ENCODE data around the gene CA5B.

- TF ChIP-seq CTCF (IDR thresholded peaks at IDR 0.05; ENCODE audit: low read depth, low read length, missing input control) = no peak
- no peak for TF ChIP-seq TAF1 (conservative IDR thresholded peaks at IDR 0.05)
- no peak for TF ChIP-seq EGR1 (IDR thresholded peaks at IDR 0.05; ENCODE audit: low read depth in 2 of 2)
- TF ChIP-seq REST (IDR thresholded peaks at IDR 0.05) = no peak
- TF ChIP-seq JUND (IDR thresholded peaks at IDR 0.05) = no peak
- no peak for TF ChIP-seq HNF4A (conservative IDR thresholded peaks at IDR 0.05)
- TF ChIP-seq YY1 (IDR thresholded peaks at IDR 0.05) = no peak
- TF ChIP-seq GABPA (IDR thresholded peaks at IDR 0.05 in 1 of 2, conservative IDR thresholded peaks at IDR 0.05 in 1 of 2) = no peak
- no peak for TF ChIP-seq RXRA (IDR thresholded peaks at IDR 0.05)
- TF ChIP-seq MAX (IDR thresholded peaks at IDR 0.05) = no peak
Measured at GRCh38 chrX:15812192-15812938, 74.3 kb downstream of the CA5B start.

Measured in liver (tissue), 3 donors.